ENCODE data around the gene DAB2IP.

DAB2IP gene

GRCh38 chr9:121645853-121646807 is 5.3 kb upstream of the DAB2IP start:
- DNase-seq: no peak

GRCh38 chr9:121646992-121647391 is 4.4 kb upstream of the DAB2IP start:
- no peak for DNase-seq

- no peak for DNase-seq
Observed at GRCh38 chr9:121648172-121648571, 3.3 kb upstream of the DAB2IP start.

GRCh38 chr9:121648799-121649198 is 2.6 kb upstream of the DAB2IP start:
- no peak for DNase-seq

GRCh38 chr9:121649476-121650216 is 1.8 kb upstream of the DAB2IP start:
- no peak for DNase-seq

- peak; percentile 47 for DNase-seq
Observed at GRCh38 chr9:121650217-121651007, 1.0 kb upstream of the DAB2IP start.

GRCh38 chr9:121651008-121651294 is 483 bp upstream of the DAB2IP start:
- DNase-seq: no peak

GRCh38 chr9:121652021-121652837 is 795 bp downstream of the DAB2IP start:
- no peak for DNase-seq

- DNase-seq: no peak
Observed at GRCh38 chr9:121652838-121653231, 1.4 kb downstream of the DAB2IP start.

GRCh38 chr9:121654499-121655140 is 3.2 kb downstream of the DAB2IP start:
- DNase-seq: no peak

- no peak for DNase-seq
Observed at GRCh38 chr9:121655231-121655755, 3.9 kb downstream of the DAB2IP start.

- DNase-seq: no peak
Observed at GRCh38 chr9:121656941-121657470, 5.6 kb downstream of the DAB2IP start.

GRCh38 chr9:121658166-121658565 is 6.7 kb downstream of the DAB2IP start:
- no peak for DNase-seq

- DNase-seq: no peak
Observed at GRCh38 chr9:121658591-121658990, 7.2 kb downstream of the DAB2IP start.

GRCh38 chr9:121660367-121660766 is 8.9 kb downstream of the DAB2IP start:
- DNase-seq: no peak

GRCh38 chr9:121660876-121661275 is 9.4 kb downstream of the DAB2IP start:
- no peak for DNase-seq

- no peak for DNase-seq
Observed at GRCh38 chr9:121661328-121661727, 9.9 kb downstream of the DAB2IP start.

GRCh38 chr9:121662359-121662758 is 10.9 kb downstream of the DAB2IP start:
- DNase-seq: no peak

GRCh38 chr9:121662891-121663580 is 11.6 kb downstream of the DAB2IP start:
- peak; percentile 57 for DNase-seq

- no peak for DNase-seq
Observed at GRCh38 chr9:121663591-121663990, 12.2 kb downstream of the DAB2IP start.

- no peak for DNase-seq
Observed at GRCh38 chr9:121666294-121666693, 14.9 kb downstream of the DAB2IP start.
